ENCODE results near the gene GPNMB.

DNA sequence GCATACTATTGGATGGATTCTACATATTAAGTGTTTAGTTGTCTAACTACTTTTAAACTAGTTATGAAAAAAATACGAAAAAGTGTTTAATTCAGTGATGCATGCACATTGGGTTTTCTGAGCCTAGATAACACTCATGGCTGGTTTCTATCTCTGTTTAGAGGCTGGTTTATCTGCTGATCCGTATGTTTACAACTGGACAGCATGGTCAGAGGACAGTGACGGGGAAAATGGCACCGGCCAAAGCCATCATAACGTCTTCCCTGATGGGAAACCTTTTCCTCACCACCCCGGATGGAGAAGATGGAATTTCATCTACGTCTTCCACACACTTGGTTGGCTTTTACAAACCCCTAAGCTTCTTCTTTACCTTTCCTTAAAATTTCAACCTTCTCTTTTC is 10.2 kb downstream of the GPNMB start:
- TF ChIP-seq, protein P1, sequence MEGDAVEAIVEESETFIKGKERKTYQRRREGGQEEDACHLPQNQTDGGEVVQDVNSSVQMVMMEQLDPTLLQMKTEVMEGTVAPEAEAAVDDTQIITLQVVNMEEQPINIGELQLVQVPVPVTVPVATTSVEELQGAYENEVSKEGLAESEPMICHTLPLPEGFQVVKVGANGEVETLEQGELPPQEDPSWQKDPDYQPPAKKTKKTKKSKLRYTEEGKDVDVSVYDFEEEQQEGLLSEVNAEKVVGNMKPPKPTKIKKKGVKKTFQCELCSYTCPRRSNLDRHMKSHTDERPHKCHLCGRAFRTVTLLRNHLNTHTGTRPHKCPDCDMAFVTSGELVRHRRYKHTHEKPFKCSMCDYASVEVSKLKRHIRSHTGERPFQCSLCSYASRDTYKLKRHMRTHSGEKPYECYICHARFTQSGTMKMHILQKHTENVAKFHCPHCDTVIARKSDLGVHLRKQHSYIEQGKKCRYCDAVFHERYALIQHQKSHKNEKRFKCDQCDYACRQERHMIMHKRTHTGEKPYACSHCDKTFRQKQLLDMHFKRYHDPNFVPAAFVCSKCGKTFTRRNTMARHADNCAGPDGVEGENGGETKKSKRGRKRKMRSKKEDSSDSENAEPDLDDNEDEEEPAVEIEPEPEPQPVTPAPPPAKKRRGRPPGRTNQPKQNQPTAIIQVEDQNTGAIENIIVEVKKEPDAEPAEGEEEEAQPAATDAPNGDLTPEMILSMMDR (IDR thresholded peaks at IDR 0.05): no peak
- TF ChIP-seq EP300 (IDR thresholded peaks at IDR 0.05) (no peak), POLR2AphosphoS5 (IDR thresholded peaks at IDR 0.05) (no peak)

Measured in gastroesophageal sphincter (tissue), 3 donors.